Thyroid gland (tissue), 4 donors: Measurements from ENCODE around the gene ZNF438. TPM values are rescaled to one million over a fixed set of nuclear protein-coding genes. Genes with fewer than 3 reads are reported as not detected.
"Not testable (repeated sequence)": the region's sequence is repeated elsewhere in the genome, so short reads cannot be mapped to it uniquely, and the experiment has no call there.

Source experiments
- DNase-seq, 2 donors: peaks; one replicate each; pipeline ENCODE4 v3.0.0-alpha.2; 2019
- H3K27ac ChIP-seq, 3 donors: fragments of 200-600 bp; sonication (generic); 1 replicate in 2 of 3; 2 replicates in 1 of 3; pipeline ENCODE4 v1.5.1; 2016 to 2019; ENCODE audit warnings: mild to moderate bottlenecking in 1 of 3, moderate library complexity in 1 of 3
- H3K27me3 ChIP-seq: fragments of 200-600 bp; sonication (generic); one replicate; pipeline ENCODE4 v1.5.1; 2019
- H3K36me3 ChIP-seq, 2 donors: fragments of 200-600 bp; sonication (generic); one replicate each; pipeline ENCODE4 v1.5.1; 2016 to 2019
- H3K4me1 ChIP-seq, 2 donors: fragments of 200-600 bp; sonication (generic); one replicate each; pipeline ENCODE4 v1.5.1; 2017 to 2019
- H3K4me3 ChIP-seq, 3 donors: fragments of 200-600 bp; sonication (generic); replicated peaks in 1 of 3; 1 replicate in 2 of 3; 2 replicates in 1 of 3; pipeline ENCODE4 v1.5.1; 2016; ENCODE audit warnings: mild to moderate bottlenecking in 1 of 3
- H3K9me3 ChIP-seq: fragments of 200-600 bp; sonication (generic); one replicate; pipeline ENCODE4 v1.5.1; 2017
- POLR2A ChIP-seq, 2 donors: fragments of 450-650 bp; IDR thresholded peaks; one replicate each; pipeline ENCODE4 v1.6.1; 2017; ENCODE audit warnings: antibody characterized with exemption in 2 of 2, mild to moderate bottlenecking in 2 of 2, moderate library complexity in 1 of 2
- WGBS, 2 donors: methylation state at CpG; one replicate each; pipeline ENCODE4 v1.1.5; 2017; 5-methylcytosine and 5-hydroxymethylcytosine counted together
- intact Hi-C: fragments of 100-400 bp; cut with DNase I; formaldehyde crosslinking; loops from one replicate; pipeline ENCODE4 v1.15.1; 2023
- total RNA-seq, 4 donors: library from RNA; depleted of rRNA; stranded (reverse); fragments of >200 nt; gene quantifications; one replicate each; pipeline ENCODE4 v1.2.3, GENCODE V29; 2016
- TF ChIP-seq, protein P1 (sequence below), 6 experiments: fragments of 200-600 bp in 3 of 6; fragments of 450-650 bp in 3 of 6; sonication (generic) in 3 of 6; IDR thresholded peaks; one replicate each; pipeline ENCODE4 v1.5.1; 2016 to 2019; ENCODE audit warnings: antibody characterized with exemption in 6 of 6, mild to moderate bottlenecking in 2 of 6, inconsistent platforms in 1 of 6, moderate library complexity in 1 of 6

Gene ZNF438
- total RNA-seq, 4 donors from 2014 or later = 19.2 to 21.8 (median 20.3) TPM

DNA sequence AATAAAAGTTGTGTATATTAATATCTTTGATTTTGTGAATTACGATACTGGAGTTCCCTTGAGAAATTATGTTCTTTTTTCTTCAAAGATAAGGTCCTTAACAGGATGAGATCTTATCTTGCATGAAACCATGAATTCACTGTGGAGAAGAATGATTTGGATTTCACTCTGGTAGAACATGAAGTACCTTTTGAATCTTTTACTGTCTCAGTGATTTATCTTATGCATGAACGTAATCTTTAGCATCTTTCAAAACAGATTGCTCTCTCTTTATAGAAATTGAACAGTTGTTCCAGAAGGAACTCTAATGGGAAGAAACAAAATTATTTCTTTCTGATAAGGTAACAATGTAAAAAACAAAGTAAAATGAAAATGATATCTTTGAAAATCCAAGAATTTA, 11.0 kb upstream of the ZNF438 start:
- no peaks in the 10 kb centered on the region for H3K36me3 ChIP-seq
- no peaks in the 10 kb centered on the region for H3K4me1 ChIP-seq
- H3K27me3 ChIP-seq = no peaks in the 10 kb centered on the region
- intact Hi-C loops = no loop called here
- no peak overlapping the region for H3K27ac ChIP-seq
- H3K4me3 ChIP-seq = no peak overlapping the region
- DNase-seq = no peak
- 74 to 77% methylated on average over 2 of the region's 2 CpGs for WGBS, 2 donors
- H3K9me3 ChIP-seq = no peaks in the 10 kb centered on the region
- no peak for TF ChIP-seq POLR2A (IDR thresholded peaks at IDR 0.05)
- TF ChIP-seq, protein P1, sequence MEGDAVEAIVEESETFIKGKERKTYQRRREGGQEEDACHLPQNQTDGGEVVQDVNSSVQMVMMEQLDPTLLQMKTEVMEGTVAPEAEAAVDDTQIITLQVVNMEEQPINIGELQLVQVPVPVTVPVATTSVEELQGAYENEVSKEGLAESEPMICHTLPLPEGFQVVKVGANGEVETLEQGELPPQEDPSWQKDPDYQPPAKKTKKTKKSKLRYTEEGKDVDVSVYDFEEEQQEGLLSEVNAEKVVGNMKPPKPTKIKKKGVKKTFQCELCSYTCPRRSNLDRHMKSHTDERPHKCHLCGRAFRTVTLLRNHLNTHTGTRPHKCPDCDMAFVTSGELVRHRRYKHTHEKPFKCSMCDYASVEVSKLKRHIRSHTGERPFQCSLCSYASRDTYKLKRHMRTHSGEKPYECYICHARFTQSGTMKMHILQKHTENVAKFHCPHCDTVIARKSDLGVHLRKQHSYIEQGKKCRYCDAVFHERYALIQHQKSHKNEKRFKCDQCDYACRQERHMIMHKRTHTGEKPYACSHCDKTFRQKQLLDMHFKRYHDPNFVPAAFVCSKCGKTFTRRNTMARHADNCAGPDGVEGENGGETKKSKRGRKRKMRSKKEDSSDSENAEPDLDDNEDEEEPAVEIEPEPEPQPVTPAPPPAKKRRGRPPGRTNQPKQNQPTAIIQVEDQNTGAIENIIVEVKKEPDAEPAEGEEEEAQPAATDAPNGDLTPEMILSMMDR (IDR thresholded peaks at IDR 0.05) = no peak

DNA sequence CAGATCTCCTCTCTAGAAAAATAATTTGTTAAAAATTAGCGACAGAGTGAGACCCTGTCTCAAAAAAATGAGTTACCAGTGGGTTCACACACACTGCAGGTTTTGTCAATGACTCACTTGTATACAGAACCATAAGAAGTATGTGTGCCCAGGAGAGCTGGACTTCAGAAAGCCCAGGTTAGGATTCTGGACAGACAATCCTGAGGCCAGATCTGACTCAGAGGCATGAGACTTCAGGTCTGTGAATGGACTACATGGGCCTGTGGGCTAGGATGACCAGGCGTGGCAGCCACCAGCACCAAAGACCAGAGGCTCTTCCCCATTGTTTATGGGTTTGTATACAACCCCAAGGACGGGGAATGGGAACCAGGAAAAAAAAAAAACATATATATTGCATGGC, 9.3 kb upstream of the ZNF438 start:
- intact Hi-C loops = no loop called here
- WGBS, 2 donors = 92 to 95% methylated on average over 3 of the region's 3 CpGs

DNA sequence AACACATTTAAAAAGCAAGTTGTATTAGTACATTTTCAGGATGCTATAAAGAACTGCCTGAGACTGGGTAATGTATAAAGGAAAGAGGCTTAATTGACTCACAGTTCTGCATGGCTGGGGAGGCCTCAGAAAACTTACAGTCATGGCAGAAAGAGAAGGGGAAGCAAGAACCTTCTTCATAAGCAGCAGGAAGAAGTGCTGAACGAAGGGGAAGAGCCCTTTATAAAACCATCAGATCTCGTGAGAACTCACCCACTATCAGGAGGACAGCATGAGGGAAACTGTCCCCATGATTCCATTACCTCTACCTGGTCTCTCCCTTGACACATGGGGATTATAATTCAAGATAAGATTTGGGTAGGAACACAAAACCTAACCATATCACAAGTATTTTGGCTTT, 7.3 kb upstream of the ZNF438 start:
- intact Hi-C loops = loop anchor here (10.0 kb wide), 2 partner anchors 254 to 276 kb away; partner anchors contain the start of gene ZEB1
- H3K4me1 ChIP-seq = peaks cover 5 to 12% of the 10 kb centered on the region in 2 donors
- not testable (repeated sequence) for H3K36me3 ChIP-seq, H3K27ac ChIP-seq, H3K4me3 ChIP-seq, DNase-seq, H3K27me3 ChIP-seq, H3K9me3 ChIP-seq
- 76 to 87% methylated on average over 2 of the region's 2 CpGs for WGBS, 2 donors

More for the DNA sequence above, 9.3 kb upstream of the ZNF438 start:
- TF ChIP-seq, protein P1 (IDR thresholded peaks at IDR 0.05) = no peak
- TF ChIP-seq POLR2A (IDR thresholded peaks at IDR 0.05) = no peak
- H3K4me3 ChIP-seq = no peak overlapping the region
- no peaks in the 10 kb centered on the region for H3K27me3 ChIP-seq
- no peaks in the 10 kb centered on the region for H3K36me3 ChIP-seq
- DNase-seq = no peak
- no peaks in the 10 kb centered on the region for H3K4me1 ChIP-seq
- no peaks in the 10 kb centered on the region for H3K9me3 ChIP-seq
- no peak overlapping the region for H3K27ac ChIP-seq

DNA sequence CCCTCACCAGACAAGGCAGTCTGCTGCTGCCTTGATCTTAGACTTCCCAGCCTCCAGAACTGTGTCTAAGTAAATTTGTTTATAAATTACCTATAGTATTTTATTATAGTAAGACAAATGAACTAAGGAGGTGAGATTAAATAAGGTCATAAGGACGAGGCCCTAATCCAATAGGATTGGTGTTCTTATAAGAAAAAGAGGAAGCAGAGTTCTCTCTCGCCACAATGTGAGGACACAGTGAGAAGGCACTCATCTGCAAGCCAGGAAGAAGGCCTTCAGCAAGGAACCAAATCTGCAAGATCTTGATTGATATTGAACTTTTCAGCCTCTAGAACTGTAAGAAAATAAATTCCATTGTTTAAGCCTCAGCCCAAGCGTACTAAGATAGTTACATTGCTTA, 6.1 kb upstream of the ZNF438 start:
- Histone ChIP-seq H3K36me3 (no peaks in the 10 kb centered on the region), H3K27ac (no peak overlapping the region), H3K27me3 (no peaks in the 10 kb centered on the region), H3K4me3 (no peak overlapping the region), H3K4me1 (peaks cover 15 to 16% of the 10 kb centered on the region in 2 donors), H3K9me3 (no peaks in the 10 kb centered on the region)
- no peak for DNase-seq
- intact Hi-C loops = loop anchor here (10.0 kb wide), 2 partner anchors 253 to 277 kb away; partner anchors contain the start of gene ZEB1
- 97% methylated on average over 3 of the region's 3 CpGs for WGBS, 2 donors
- TF ChIP-seq, protein P1 (IDR thresholded peaks at IDR 0.05) = no peak

DNA sequence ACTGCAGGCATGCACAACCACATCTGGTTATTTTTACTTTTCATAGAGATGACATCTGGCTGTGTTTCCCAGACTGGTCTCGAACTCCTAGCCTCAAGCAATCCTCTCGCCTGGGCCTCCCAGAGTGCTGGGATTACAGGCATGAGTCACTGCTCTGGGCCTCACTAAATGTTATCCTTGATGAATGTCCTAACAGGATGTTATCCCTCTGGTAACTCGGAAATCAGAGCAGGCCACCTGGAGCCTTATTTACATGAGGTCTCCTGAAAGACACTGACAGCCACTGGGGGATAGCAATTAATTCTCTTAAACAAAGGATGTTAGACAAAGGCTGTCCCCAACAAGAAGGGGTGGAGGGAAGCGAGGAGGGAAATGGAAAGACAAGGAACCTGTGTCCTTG, 4.5 kb upstream of the ZNF438 start:
- 77 to 95% methylated on average over 4 of the region's 4 CpGs for WGBS, 2 donors
- H3K4me1 ChIP-seq = peaks cover 15 to 19% of the 10 kb centered on the region in 2 donors
- no peak for DNase-seq
- H3K9me3 ChIP-seq = no peaks in the 10 kb centered on the region
- H3K27ac ChIP-seq = no peak overlapping the region
- intact Hi-C loops = loop anchor here (10.0 kb wide), 2 partner anchors 251 to 279 kb away; partner anchors contain the start of gene ZEB1
- no peak for TF ChIP-seq POLR2A (IDR thresholded peaks at IDR 0.05)
- no peaks in the 10 kb centered on the region for H3K27me3 ChIP-seq
- H3K36me3 ChIP-seq = no peaks in the 10 kb centered on the region
- no peak overlapping the region for H3K4me3 ChIP-seq

DNA sequence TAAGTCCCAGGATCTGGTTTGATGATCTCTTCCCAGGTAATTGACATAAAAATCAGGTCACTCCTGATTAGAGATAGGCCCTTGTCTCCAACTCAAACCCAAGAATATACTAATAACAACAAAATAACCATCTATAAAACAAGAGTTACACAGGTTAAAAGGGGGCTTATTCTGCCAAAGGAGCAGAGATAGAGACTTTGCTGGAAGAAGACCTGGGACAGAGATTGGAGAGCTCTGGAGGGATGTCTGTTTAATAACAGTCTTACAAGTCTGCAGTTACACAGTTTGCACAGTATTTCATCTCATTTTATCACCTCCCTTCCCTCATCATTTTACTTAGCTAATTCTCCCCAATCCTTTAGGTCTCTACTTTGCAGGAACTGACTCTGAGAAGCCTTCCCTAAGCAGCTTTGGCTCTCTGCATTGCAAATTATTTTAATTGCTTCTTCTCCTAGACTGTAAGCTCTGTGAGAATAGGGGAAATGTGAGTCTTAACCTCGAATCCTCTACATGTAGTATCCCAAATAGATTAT, 3.7 kb upstream of the ZNF438 start:
- no peak for DNase-seq
- H3K4me1 ChIP-seq = peaks cover 21 to 27% of the 10 kb centered on the region in 2 donors
- H3K4me3 ChIP-seq = no peak overlapping the region
- no peaks in the 10 kb centered on the region for H3K27me3 ChIP-seq
- TF ChIP-seq, protein P1 (IDR thresholded peaks at IDR 0.05) = no peak
- no peaks in the 10 kb centered on the region for H3K9me3 ChIP-seq
- H3K27ac ChIP-seq = peak overlapping the region in 1 of 3 donors; percentile 67
- H3K36me3 ChIP-seq = no peaks in the 10 kb centered on the region
- WGBS, 2 donors = 94 to 96% methylated on average over 1 of the region's 1 CpG
- intact Hi-C loops = loop anchor here (10.0 kb wide), 2 partner anchors 251 to 279 kb away; partner anchors contain the start of gene ZEB1
